Mesothelial cell of epicardium (in vitro differentiated cells): ENCODE data around the gene STAT3. TPM values are rescaled to one million over a fixed set of nuclear protein-coding genes. Genes with fewer than 3 reads are reported as not detected.
A peak's percentile ranks its signal among the peaks of the same experiment; 100 is the strongest.

Experiments used
- DNase-seq, 2 experiments: peaks; one replicate each; pipeline ENCODE4 v3.0.0; 2021; ENCODE audit warnings: low spot score in 2 of 2; ENCODE audit not compliant: unreplicated experiment in 2 of 2
- H3K27ac Mint-ChIP-seq: 2 replicates; pipeline ENCODE4 v1.8.0; 2021; ENCODE audit warnings: mixed read lengths
- H3K27me3 Mint-ChIP-seq: 2 replicates; pipeline ENCODE4 v1.8.0; 2021; ENCODE audit warnings: low read depth, mixed read lengths
- H3K36me3 Mint-ChIP-seq: 2 replicates; pipeline ENCODE4 v1.8.0; 2021; ENCODE audit warnings: mixed read lengths
- H3K4me1 Mint-ChIP-seq: 2 replicates; pipeline ENCODE4 v1.8.0; 2021; ENCODE audit warnings: mixed read lengths
- H3K4me3 Mint-ChIP-seq: 2 replicates; pipeline ENCODE4 v1.8.0; 2021; ENCODE audit warnings: mild to moderate bottlenecking, moderate library complexity, mixed read lengths
- H3K9me3 Mint-ChIP-seq: 2 replicates; pipeline ENCODE4 v1.8.0; 2021; ENCODE audit warnings: mixed read lengths
- CTCF ChIP-seq: fragments of 200-600 bp; sonication (generic); IDR thresholded peaks from one replicate; pipeline ENCODE4 v1.5.0; 2021; ENCODE audit warnings: antibody characterized with exemption; ENCODE audit not compliant: unreplicated experiment
- total RNA-seq: library from RNA; stranded (reverse); gene quantifications from 3 replicates; pipeline ENCODE4 v1.2.1, GENCODE V29; 2021

STAT3 gene
- total RNA-seq, 1 donor from 2014 or later: 118 TPM

DNA sequence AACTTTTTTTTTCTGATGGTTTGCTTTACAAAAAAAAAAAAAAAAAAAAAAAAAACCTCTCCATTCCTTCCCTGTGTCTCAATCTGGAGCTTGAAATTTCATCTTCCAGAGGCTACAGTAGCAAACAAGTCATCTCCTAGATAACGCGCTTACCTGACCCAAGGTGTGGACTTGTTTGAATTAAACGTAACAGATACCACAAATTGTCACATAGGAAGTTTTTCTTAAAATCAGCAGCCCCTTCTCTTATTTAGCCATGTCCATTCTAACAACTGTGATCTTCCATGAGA is 114.0 kb downstream of the STAT3 start:
- TF ChIP-seq CTCF: no peak
- Mint-ChIP-seq H3K27ac (no peak overlapping the region), H3K27me3 (no peaks in the 10 kb centered on the region), H3K9me3 (no peaks in the 10 kb centered on the region), H3K36me3 (no peaks in the 10 kb centered on the region), H3K4me3 (peak overlapping the region; percentile 77), H3K4me1 (peaks cover 29% of the 10 kb centered on the region)
- DNase-seq: no peak

- Mint-ChIP-seq H3K4me1 (peaks cover 29% of the 10 kb centered on the region), H3K27me3 (no peaks in the 10 kb centered on the region), H3K36me3 (no peaks in the 10 kb centered on the region), H3K27ac (no peak overlapping the region), H3K4me3 (peak overlapping the region; percentile 26), H3K9me3 (no peaks in the 10 kb centered on the region)
- no peak for DNase-seq
- TF ChIP-seq CTCF: no peak
Observed at GRCh38 chr17:42273474-42274252, 114.6 kb downstream of the STAT3 start.

DNA sequence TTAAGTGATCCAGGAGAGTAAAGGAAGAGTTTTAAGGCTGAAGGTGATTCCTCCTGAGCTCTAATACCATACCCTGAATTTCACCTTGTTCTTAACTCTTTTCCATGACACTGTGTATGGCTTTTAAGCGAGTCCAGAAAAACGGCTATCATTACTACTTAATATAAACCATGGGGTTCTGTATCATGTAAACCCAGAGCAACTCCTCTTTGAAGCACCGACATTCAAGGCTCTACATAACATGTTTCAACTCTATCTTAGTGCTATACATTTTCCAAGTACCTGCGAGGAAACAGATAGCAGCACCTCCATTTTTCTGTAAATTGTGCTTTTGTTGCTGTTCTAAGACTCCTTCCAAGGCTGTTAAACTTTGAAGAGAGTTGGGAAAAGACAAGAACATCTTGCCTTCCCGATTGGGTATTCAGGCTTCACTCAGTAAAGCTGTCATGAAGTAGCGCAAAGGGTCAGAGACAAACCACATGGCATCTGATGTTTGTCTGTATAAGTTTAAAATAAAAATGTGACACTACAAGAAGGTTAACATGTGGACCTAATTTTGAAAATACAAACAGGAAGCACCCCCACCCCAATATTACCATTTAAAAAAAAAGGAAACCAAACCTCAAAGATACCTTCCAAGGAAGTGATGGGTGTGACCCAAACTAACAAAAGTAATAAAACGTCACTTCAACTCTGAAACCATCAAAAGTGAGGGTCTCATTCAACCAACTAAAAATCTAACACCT is 115.9 kb downstream of the STAT3 start:
- Mint-ChIP-seq H3K9me3 (no peaks in the 10 kb centered on the region), H3K27ac (no peak overlapping the region), H3K27me3 (no peaks in the 10 kb centered on the region), H3K36me3 (no peaks in the 10 kb centered on the region), H3K4me1 (peaks cover 28% of the 10 kb centered on the region), H3K4me3 (no peak overlapping the region)
- DNase-seq: no peak
- TF ChIP-seq CTCF: no peak

DNA sequence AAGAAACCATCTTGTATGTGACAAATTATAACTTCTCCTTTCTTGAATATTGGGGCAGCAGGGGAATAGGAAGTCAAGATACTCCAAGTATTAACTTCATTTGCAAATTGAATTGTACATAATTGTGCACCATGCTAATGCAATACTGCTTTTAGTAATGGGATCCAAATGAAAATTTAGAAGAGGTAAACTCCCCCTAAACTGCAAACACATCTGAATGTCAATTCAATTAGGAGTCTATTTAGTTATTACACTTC is 116.5 kb downstream of the STAT3 start:
- Mint-ChIP-seq H3K4me1 (peaks cover 25% of the 10 kb centered on the region), H3K9me3 (no peaks in the 10 kb centered on the region), H3K4me3 (no peak overlapping the region), H3K27ac (no peak overlapping the region), H3K36me3 (no peaks in the 10 kb centered on the region), H3K27me3 (no peaks in the 10 kb centered on the region)
- DNase-seq: no peak
- TF ChIP-seq CTCF: no peak

DNA sequence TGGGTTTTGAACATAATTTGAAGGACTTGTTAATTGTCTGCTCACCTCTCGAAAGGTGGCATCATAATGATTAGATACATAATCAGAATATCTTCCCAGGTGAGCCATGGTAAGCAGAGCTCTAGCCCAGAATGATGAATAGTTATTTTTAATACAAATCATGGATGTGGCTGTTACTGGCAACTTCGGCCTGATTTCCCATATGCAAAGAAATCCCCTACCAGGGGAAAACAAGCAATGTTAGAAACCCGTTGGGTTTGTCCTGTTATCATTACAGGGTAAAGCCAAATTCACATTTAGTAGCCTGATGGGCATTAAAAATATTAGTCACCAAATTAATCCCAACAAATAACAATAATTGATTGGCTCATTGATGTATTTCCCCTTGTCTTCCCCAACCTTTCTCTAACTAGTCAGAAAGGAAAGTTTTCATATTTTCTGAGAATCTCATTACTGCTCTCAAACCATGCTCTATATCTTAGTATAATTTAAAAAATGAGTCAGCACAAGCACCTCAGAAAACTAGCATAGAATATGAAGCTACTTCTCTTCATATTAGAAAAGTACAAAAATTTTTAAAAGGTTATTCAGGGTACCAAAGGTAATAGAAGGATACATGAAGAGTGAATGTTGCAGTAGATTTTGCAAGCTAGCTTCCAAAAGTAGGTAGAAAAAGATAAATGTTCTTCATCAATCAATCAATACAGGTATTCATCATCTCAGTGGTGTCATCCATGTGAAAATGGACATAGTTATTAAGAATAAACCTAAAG is 117.0 kb downstream of the STAT3 start:
- Mint-ChIP-seq H3K36me3 (no peaks in the 10 kb centered on the region), H3K4me1 (peaks cover 25% of the 10 kb centered on the region), H3K27ac (no peak overlapping the region), H3K27me3 (no peaks in the 10 kb centered on the region), H3K4me3 (no peak overlapping the region), H3K9me3 (no peaks in the 10 kb centered on the region)
- DNase-seq: no peak
- TF ChIP-seq CTCF: no peak
